Neural progenitor cell (in vitro differentiated cells): ENCODE measurements around the gene PKP2. TPM values are rescaled to one million over a fixed set of nuclear protein-coding genes. Genes with fewer than 3 reads are reported as not detected.

Source experiments
- DNase-seq: peaks from one replicate; pipeline ENCODE4 v3.0.0-alpha.2; 2016; ENCODE audit warnings: low spot score
- H2AFZ ChIP-seq: fragments of 200-600 bp; sonication (generic); replicated peaks from 2 replicates; pipeline ENCODE4 v1.6.1; 2016; ENCODE audit warnings: antibody characterized with exemption
- H3F3A ChIP-seq: fragments of 200-600 bp; sonication (generic); 2 replicates; pipeline ENCODE4 v1.6.1; 2016; ENCODE audit warnings: antibody characterized with exemption, low read depth
- H3K27ac ChIP-seq: fragments of 200-600 bp; sonication (generic); 2 replicates; pipeline ENCODE4 v1.5.1; 2016; ENCODE audit warnings: mild to moderate bottlenecking
- H3K27me3 ChIP-seq: fragments of 200-600 bp; sonication (generic); 2 replicates; pipeline ENCODE4 v1.6.1; 2016; ENCODE audit warnings: mild to moderate bottlenecking, moderate library complexity
- H3K36me3 ChIP-seq: fragments of 200-600 bp; sonication (generic); 2 replicates; pipeline ENCODE4 v1.5.1; 2016
- H3K4me1 ChIP-seq: fragments of 200-600 bp; sonication (generic); 2 replicates; pipeline ENCODE4 v1.6.1; 2016; ENCODE audit warnings: mixed run types
- H3K4me2 ChIP-seq: fragments of 200-600 bp; sonication (generic); 2 replicates; pipeline ENCODE4 v1.6.1; 2016
- H3K4me3 ChIP-seq: fragments of 200-600 bp; sonication (generic); 2 replicates; pipeline ENCODE4 v1.5.1; 2016
- H3K79me2 ChIP-seq: fragments of 200-600 bp; sonication (generic); 2 replicates; pipeline ENCODE4 v1.6.1; 2016; ENCODE audit warnings: low read depth
- H3K9ac ChIP-seq: fragments of 200-600 bp; sonication (generic); 2 replicates; pipeline ENCODE4 v1.6.1; 2016
- H3K9me3 ChIP-seq: fragments of 200-600 bp; sonication (generic); 2 replicates; pipeline ENCODE4 v1.5.1; 2016; ENCODE audit warnings: low read depth
- H4K20me1 ChIP-seq: fragments of 200-600 bp; sonication (generic); 2 replicates; pipeline ENCODE4 v1.6.1; 2016; ENCODE audit warnings: low read depth
- H3K27ac Mint-ChIP-seq: 3 replicates; pipeline ENCODE4 v1.8.0; 2021; ENCODE audit warnings: mixed read lengths
- H3K27me3 Mint-ChIP-seq: 2 replicates; pipeline ENCODE4 v1.8.0; 2022; ENCODE audit warnings: low read depth, mild to moderate bottlenecking, inconsistent platforms, moderate library complexity, mixed read lengths; ENCODE audit not compliant: insufficient read depth
- H3K36me3 Mint-ChIP-seq: 3 replicates; pipeline ENCODE4 v1.8.0; 2021; ENCODE audit warnings: mixed read lengths
- H3K4me1 Mint-ChIP-seq: 3 replicates; pipeline ENCODE4 v1.8.0; 2021; ENCODE audit warnings: mixed read lengths
- H3K4me3 Mint-ChIP-seq: 3 replicates; pipeline ENCODE4 v1.8.0; 2021; ENCODE audit warnings: mild to moderate bottlenecking, moderate library complexity, mixed read lengths
- H3K9me3 Mint-ChIP-seq: 3 replicates; pipeline ENCODE4 v1.8.0; 2020; ENCODE audit warnings: mixed read lengths
- CTCF ChIP-seq: fragments of 200-600 bp; sonication (generic); IDR thresholded peaks from 2 replicates; pipeline ENCODE4 v1.5.1; 2017; ENCODE audit warnings: antibody characterized with exemption, mild to moderate bottlenecking
- EZH2 ChIP-seq: fragments of 200-600 bp; sonication (generic); IDR thresholded peaks from 2 replicates; pipeline ENCODE4 v1.6.1; 2017; ENCODE audit warnings: antibody characterized with exemption, mild to moderate bottlenecking, moderate library complexity
- EZH2phosphoT487 ChIP-seq: fragments of 200-600 bp; sonication (generic); IDR thresholded peaks from 2 replicates; pipeline ENCODE4 v1.6.1; 2017; ENCODE audit warnings: antibody characterized with exemption
- total RNA-seq: library from RNA; depleted of rRNA; stranded (reverse); fragments of >200 nt; gene quantifications from 2 replicates; pipeline ENCODE4 v1.2.3, GENCODE V29; 2015; ENCODE audit warnings: low replicate concordance

PKP2 gene
- total RNA-seq, 1 donor from 2014 or later: 10.6 TPM

GRCh38 chr12:32765906-32766305 is 130.7 kb downstream of the PKP2 start:
- H3K36me3 Mint-ChIP-seq: no peaks in the 10 kb centered on the region
- TF ChIP-seq EZH2phosphoT487 (no peak), CTCF (no peak), EZH2 (no peak)
- no peak overlapping the region for H3K27ac ChIP-seq
- peaks cover 14% of the 10 kb centered on the region for H3K4me1 ChIP-seq
- no peaks in the 10 kb centered on the region for H3K36me3 ChIP-seq
- H3K9ac ChIP-seq: no peak overlapping the region
- H3K27ac Mint-ChIP-seq: no peak overlapping the region
- no peaks in the 10 kb centered on the region for H3F3A ChIP-seq
- no peak overlapping the region for H2AFZ ChIP-seq
- H3K9me3 Mint-ChIP-seq: no peaks in the 10 kb centered on the region
- H3K27me3 ChIP-seq: no peaks in the 10 kb centered on the region
- H3K9me3 ChIP-seq: no peaks in the 10 kb centered on the region
- H3K79me2 ChIP-seq: no peaks in the 10 kb centered on the region
- no peak overlapping the region for H3K4me3 ChIP-seq
- no peak for DNase-seq
- H3K27me3 Mint-ChIP-seq: no peaks in the 10 kb centered on the region
- peaks cover 11% of the 10 kb centered on the region for H3K4me1 Mint-ChIP-seq
- H3K4me3 Mint-ChIP-seq: no peak overlapping the region
- H3K4me2 ChIP-seq: no peak overlapping the region
- no peaks in the 10 kb centered on the region for H4K20me1 ChIP-seq

- no peak for DNase-seq
- Histone ChIP-seq H3K4me2 (no peak overlapping the region), H2AFZ (peak overlapping the region; percentile 10), H3K4me3 (no peak overlapping the region), H3K4me1 (peaks cover 2% of the 10 kb centered on the region), H3K27ac (no peak overlapping the region), H3K79me2 (no peaks in the 10 kb centered on the region), H3K36me3 (no peaks in the 10 kb centered on the region), H3K9me3 (no peaks in the 10 kb centered on the region), H3F3A (peaks cover 2% of the 10 kb centered on the region), H3K27me3 (no peaks in the 10 kb centered on the region), H4K20me1 (no peaks in the 10 kb centered on the region), H3K9ac (no peak overlapping the region)
- H3K9me3 Mint-ChIP-seq: no peaks in the 10 kb centered on the region
- H3K4me1 Mint-ChIP-seq: peaks cover 2% of the 10 kb centered on the region
- H3K36me3 Mint-ChIP-seq: no peaks in the 10 kb centered on the region
- H3K27me3 Mint-ChIP-seq: no peaks in the 10 kb centered on the region
- H3K27ac Mint-ChIP-seq: no peak overlapping the region
- H3K4me3 Mint-ChIP-seq: no peak overlapping the region
- TF ChIP-seq CTCF (no peak), EZH2phosphoT487 (no peak), EZH2 (no peak)
Measured at GRCh38 chr12:32761716-32762115, 134.9 kb downstream of the PKP2 start.

- H3K4me1 Mint-ChIP-seq: peaks cover 17% of the 10 kb centered on the region
- Histone ChIP-seq H3K9ac (no peak overlapping the region), H3K36me3 (peaks cover 7% of the 10 kb centered on the region), H3K4me1 (peaks cover 17% of the 10 kb centered on the region), H3K27me3 (no peaks in the 10 kb centered on the region), H4K20me1 (peaks cover 3% of the 10 kb centered on the region), H3K79me2 (peaks cover 30% of the 10 kb centered on the region), H3K9me3 (no peaks in the 10 kb centered on the region), H3K27ac (no peak overlapping the region), H2AFZ (no peak overlapping the region), H3F3A (peaks cover 18% of the 10 kb centered on the region), H3K4me3 (no peak overlapping the region), H3K4me2 (no peak overlapping the region)
- H3K4me3 Mint-ChIP-seq: no peak overlapping the region
- H3K9me3 Mint-ChIP-seq: no peaks in the 10 kb centered on the region
- DNase-seq: no peak
- no peak for TF ChIP-seq EZH2
- no peak for TF ChIP-seq CTCF
- TF ChIP-seq EZH2phosphoT487: no peak
- peaks cover 8% of the 10 kb centered on the region for H3K36me3 Mint-ChIP-seq
- H3K27me3 Mint-ChIP-seq: peaks cover 2% of the 10 kb centered on the region
- no peak overlapping the region for H3K27ac Mint-ChIP-seq
Measured at GRCh38 chr12:32757157-32757556, 139.4 kb downstream of the PKP2 start.
